Cardiac fibroblast (primary cell): ENCODE measurements around the gene NCMAP.

Experiments
- DNase-seq, 2 donors: peaks; one replicate each; pipeline versions ENCODE4 v3.0.0 to v3.0.0-alpha.2; 2010; ENCODE audit warnings: low read depth in 2 of 2
- H3K4me3 ChIP-seq, 2 donors: replicated peaks in 1 of 2; 1 replicate in 1 of 2; 2 replicates in 1 of 2; pipeline ENCODE4 v1.5.1; 2011; ENCODE audit warnings: low read depth in 2 of 2, low read length in 2 of 2, mild to moderate bottlenecking in 2 of 2, moderate library complexity in 1 of 2
- CTCF ChIP-seq: IDR thresholded peaks from one replicate; pipeline ENCODE4 v1.5.1; 2011; ENCODE audit warnings: low read depth, mild to moderate bottlenecking, low read length, inconsistent platforms

The NCMAP gene

GRCh38 chr1:24596401-24596880 lies 40.6 kb downstream of the NCMAP start:
- TF ChIP-seq CTCF, result no peak
- no peak for DNase-seq
- H3K4me3 ChIP-seq, result no peak overlapping the region

- H3K4me3 ChIP-seq, result no peak overlapping the region
- no peak for DNase-seq
- no peak for TF ChIP-seq CTCF
Measured at GRCh38 chr1:24599265-24599664, 43.4 kb downstream of the NCMAP start.

GRCh38 chr1:24600551-24600950 lies 44.7 kb downstream of the NCMAP start:
- H3K4me3 ChIP-seq, result no peak overlapping the region
- TF ChIP-seq CTCF, result no peak
- DNase-seq, result no peak

GRCh38 chr1:24605534-24606295 lies 49.8 kb downstream of the NCMAP start:
- TF ChIP-seq CTCF, result no peak
- no peak for DNase-seq
- H3K4me3 ChIP-seq, result no peak overlapping the region

- no peak for TF ChIP-seq CTCF
- no peak overlapping the region for H3K4me3 ChIP-seq
- no peak for DNase-seq
Measured at GRCh38 chr1:24606296-24606605, 50.4 kb downstream of the NCMAP start.

GRCh38 chr1:24606621-24607020 lies 50.7 kb downstream of the NCMAP start:
- DNase-seq, result no peak
- no peak overlapping the region for H3K4me3 ChIP-seq

More at GRCh38 chr1:24606621-24607020, 50.7 kb downstream of the NCMAP start:
- TF ChIP-seq CTCF, result no peak
